HG03060 (cell line): ENCODE data around the gene KHDC3L.
A peak's percentile ranks its signal among the peaks of the same experiment; 100 is the strongest.
"Not testable (repeated sequence)": the region's sequence is repeated elsewhere in the genome, so short reads cannot be mapped to it uniquely, and the experiment has no call there.

Experiments used
- ATAC-seq: cut with Tn5 transposase; IDR thresholded peaks from one replicate; pipeline ENCODE4 v1.9.1; 2021; ENCODE audit warnings: low read depth, moderate number of reproducible peaks; ENCODE audit not compliant: unreplicated experiment

The KHDC3L gene

DNA sequence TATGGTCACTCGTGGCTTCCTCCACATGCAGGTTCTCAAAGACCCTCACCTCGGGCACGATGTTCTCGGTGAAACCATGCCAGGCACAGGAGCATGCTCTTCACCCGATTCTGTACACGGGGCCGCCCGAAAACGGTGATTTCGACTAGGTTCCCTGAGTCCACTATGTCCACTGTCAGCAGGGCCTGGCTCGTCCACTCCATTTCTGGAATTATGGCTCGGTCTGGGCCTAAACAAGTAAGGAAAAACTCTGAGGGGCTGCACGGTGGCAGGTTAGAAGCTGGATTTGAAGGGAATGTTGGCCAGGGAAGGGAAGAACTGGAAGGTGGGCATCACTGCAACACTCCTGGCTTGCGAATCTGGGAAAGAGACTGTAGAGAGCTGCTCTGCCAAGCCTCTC is 6.7 kb downstream of the KHDC3L start:
- no peak for ATAC-seq

DNA sequence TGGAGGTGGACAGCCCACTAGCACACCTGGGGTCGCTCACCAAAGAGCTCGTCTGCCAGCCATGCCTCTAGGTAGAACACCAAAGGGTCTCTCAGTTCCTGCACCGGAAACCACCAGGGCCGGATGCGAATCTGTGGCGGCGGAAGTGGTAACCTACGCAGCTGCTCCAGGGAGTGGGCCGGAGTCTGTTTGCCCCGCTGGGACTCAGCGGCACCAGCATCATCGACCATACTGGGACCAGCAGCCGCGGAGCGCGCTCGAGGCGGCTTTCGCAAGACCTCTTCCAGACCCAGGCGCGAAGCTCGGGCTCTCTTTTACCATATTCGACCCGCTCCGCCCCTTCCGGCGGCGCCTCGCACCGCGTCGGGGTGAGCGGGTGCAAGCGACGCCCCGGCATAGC is 7.1 kb downstream of the KHDC3L start, which contains the start of gene OOEP:
OOEP (minus strand) TSS at position 335 of the 400 bp plus-strand sequence; CDS start at position 230, 105 bp downstream.
- no peak for ATAC-seq

DNA sequence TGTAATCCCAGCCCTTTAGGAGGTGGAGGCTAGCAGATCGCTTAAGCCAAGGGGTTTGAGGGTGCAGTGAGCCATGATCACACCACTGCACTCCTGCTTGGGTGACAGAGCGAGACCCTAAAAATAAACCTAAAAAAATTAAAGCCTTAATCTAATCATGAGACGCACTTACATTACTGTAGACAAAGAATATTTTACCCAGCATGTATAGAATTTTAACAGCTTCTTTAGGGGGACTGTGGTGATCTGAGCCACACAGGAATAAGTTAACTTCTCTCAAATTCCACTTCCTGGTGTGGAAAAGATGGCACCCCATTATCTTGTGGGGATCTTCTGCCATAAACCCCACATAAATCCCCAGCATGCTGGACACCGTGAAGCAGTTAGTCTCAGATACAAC is 9.5 kb downstream of the KHDC3L start:
- ATAC-seq: no peak

DNA sequence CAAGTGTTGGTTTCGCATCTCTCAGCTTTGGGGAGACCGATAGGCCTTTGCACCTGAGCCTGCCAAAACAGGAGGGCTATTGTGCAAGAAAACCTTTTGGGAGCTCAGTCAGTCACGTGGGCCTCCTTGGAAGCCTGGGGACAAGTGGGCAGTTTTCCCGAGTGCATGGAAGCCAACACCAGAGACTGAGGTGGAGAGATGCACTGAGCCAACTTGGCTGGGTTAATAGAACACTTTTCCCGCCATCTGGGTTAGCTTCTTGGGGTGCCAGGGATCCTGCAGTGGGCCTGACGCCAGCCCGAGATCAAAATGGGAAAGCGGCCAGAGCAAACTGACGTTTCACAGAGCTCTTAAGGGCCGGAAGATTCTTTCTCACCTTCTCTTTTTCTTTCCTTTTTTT is 10.1 kb downstream of the KHDC3L start:
- ATAC-seq: no peak

DNA sequence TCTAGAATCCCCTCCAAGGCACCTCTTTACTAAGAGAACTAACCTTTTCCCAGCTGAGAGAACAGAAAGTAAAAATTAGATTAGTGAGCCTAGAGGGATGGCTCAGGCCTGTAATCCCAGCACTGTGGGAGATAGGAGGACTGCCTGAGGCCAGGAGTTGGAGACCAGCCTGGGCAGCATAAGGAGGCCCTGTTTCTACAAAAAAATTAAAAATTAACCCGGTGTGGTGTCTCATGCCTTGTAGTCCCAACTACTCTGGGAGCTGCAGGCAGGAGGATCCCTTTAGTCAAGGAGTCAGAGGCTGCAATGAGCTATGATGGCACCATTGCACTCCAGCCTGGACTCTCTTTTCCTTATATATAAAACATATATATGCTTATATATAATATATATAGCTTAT is 12.8 kb downstream of the KHDC3L start:
- ATAC-seq: no peak

DNA sequence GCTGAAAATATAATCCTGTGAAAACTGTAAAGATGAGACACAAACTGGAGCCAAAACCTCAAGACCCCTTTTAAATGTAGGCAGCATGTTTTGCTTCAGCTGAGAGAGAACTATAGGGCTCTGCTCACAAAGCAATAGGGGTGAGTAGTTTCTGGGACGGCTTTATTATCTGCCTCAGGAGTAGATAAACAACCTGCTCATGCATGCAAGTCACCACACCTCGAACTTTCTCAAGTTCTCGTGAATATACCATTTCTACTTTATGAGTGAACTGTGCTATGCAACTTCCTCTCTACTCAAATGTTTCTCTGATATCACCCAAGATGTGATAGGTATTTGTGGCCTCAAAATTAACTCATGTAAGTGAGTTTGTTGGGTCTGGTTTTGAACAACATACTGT is 14.8 kb downstream of the KHDC3L start:
- no peak for ATAC-seq

DNA sequence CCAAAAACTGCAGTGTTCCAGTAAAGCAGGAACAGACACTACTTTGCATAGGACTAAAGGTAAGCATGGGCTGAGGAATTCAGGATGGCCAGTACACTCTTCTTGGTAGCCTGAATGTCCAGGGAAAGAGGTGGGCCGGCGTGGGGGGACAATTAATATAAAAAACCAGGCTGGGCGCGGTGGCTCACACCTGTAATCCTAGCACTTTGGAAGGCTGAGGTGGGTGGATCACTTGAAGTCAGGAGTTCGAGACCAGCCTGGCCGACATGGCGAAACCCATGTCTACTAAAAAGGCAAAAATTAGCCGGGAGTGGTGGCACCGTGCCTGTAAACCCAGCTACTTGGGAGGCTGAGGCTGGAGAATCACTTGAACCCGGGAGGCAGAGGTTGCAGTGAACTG is 19.1 kb downstream of the KHDC3L start:
- ATAC-seq: not testable (repeated sequence)

DNA sequence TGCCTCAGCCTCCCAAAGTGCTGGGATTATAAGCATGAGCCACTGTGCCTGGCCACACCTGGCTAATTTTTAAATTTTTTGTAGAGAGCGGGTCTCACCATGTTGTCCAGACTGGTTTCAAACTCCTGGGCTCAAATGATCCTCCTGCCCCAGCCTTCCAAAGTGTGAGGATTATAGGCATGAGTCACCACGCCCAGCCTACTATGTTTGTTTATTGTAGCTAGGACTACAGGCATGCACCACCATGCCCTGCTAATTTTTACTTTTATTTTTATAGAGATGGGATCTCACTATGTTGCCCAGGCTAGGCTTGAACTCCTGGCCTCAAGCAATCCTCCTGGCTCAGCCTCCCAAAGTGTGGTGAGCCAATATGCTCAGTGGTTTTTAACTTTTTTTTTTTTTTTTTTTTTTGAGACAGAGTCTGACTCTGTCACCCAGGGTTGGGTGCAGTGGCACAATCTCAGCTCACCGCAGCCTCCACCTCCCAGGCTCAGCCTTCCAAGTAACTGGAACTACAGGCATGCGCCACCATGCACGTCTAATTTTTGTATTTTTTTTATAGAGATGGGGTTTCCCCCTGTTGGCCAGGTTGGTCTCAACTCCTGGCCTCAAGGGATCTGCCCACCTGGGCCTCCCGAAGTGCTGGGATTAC is 20.1 kb downstream of the KHDC3L start:
- ATAC-seq: no peak

DNA sequence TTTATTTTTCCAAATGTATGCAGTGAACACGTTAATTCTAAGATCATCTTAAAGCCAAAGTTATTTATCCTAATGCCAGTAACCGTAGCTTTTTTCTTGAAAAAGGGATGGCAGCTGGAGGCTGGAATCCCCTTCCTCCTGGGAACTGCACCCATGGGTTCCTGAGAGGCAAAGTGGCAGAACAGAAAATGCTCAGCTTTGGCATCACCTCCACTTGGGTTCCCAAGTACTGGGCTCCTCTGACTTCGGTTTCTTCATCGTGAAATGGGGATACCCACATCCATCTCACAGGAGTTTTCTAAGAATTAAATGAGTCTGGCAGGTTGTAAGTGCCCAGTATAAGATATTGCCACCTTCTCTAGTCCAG is 26.0 kb downstream of the KHDC3L start:
- ATAC-seq: no peak

DNA sequence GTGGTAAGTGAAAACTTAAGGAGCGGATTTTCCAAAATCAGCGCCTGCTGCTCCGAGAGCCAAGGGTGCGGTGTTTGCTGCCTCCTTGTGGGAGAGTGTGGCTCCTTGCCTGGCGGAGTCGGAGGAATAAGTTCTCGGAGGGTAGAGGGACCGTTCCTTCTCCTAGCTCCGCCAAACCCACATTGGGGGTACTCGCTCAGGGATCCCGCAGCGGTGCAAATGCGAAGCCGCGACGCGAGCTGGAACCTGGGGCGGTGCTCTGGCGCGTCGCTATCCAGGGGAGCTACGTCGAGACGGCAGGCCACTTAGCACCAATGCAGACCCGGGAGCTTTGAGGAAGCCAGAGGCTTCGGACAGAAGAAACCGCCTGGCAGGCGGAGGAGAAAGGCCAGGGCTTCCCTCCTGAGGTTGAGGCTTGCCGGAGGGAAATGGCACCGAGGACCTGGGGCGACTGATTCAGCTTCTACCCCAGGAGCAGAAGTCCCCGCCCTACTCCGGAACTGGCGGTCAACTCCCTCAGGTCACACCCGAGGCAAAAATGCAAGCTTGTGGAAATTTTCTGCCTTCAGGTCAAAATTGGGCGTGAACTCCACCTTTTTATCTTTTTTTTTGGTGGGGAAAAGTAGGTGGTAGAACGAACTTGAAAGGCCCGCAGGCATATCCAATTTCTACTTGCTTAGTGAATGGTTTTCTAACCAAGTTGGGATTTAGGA is 26.5 kb downstream of the KHDC3L start:
- ATAC-seq: peak; percentile 50

DNA sequence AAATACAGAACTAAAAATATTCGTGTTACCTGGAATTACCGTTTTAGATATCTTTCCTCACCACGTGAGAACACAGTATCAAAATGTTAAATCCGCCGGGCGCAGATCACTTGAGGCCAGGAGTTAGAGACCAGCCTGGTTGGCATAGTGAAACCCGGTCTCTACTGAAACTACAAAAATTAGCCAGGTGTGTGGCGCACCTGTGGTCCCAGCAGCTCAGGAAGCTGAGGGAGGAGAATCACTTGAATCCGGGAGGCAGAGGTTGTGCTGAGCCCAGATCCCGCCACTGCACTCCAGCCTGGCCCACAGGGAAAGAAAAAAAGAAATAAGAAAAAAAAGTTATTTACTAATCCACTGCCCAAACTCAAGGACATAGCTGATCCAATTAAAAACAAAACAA is 27.4 kb downstream of the KHDC3L start:
- ATAC-seq: no peak

DNA sequence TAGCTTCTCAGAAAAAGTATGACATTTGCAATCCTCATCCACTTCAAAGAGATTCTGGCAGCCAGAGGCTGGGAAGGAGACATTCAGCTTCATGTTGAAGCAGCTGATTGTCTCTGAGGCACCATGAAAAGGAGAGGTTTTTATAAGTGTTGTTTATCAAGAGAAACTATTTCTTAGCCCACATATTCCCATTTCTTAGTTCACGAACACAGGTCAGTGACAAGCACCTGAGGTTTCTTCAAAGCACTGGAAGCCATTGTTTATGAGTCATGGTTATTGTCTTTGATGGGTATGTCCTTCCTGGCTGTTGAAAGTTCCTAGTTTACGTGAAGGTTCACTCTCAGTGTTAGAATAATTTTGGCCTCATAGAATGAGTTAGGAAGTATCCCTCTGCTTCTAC is 29.2 kb downstream of the KHDC3L start:
- ATAC-seq: no peak

DNA sequence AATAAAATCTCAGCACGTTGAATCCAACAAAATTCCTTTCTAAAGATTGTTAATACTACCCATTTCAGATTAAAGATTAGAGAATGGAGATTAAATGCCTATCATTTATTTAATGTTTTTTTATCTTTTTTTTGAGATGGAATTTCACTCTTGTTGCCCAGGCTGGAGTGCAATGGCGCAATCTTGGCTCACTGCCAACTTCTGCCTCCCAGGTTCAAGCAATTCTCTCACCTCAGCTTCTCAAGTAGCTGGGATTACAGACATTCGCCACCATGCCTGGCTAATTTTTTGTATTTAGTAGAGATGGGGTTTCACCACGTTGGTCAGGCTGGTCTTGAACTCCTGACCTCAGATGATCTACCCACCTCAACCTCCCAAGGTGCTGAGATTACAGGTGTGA is 29.7 kb downstream of the KHDC3L start:
- not testable (repeated sequence) for ATAC-seq

DNA sequence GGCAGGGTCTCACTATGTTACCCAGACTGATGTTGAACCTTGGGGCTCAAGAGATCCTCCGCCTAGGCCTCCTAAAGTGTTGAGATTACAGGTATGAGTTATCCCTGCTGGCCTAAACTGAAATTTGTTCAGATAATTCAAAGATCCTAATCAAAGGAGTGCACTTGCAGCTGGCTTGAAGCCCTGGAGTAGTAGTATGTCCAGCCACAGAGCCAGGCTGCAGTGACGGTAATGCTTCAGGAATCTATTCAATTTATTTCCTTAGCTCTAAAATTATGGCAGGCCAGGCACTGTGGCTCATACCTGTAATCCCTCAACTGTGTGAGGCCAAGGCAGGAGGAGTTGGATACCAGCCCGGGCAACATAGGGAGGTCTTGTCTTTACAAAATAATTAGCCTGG is 30.8 kb downstream of the KHDC3L start:
- no peak for ATAC-seq

DNA sequence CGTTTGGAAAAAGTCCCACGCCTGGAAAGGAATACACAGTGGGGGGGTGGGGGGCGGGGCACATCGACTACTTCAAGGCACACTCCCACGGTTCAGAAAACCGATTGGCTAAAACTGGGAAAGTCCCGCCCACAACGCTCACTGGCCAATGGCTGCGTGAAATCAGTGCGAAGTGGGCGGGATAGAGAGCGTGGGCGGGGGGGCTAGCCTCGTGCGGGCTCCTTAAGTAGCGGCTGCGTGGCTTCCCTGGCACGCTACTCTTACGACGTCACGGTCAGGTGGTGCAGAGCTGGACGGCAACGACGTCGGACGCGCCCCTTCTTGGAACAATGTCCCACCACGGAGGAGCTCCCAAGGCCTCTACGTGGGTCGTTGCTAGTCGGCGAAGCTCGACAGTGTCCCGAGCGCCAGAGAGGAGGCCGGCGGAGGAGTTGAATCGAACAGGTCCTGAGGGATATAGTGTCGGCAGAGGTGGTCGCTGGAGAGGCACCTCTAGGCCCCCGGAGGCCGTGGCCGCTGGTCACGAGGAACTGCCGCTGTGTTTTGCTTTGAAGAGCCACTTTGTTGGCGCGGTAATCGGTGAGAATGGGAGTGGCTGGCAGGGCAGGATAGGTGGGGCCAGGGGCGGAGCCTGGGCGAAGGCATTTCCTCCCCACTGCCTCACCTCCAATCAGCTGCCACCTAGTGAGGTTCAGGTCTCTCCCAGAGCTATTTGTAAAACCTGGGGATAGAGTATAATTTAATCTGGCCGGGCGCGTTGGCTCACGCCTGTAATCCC is 32.3 kb downstream of the KHDC3L start, which contains the start of gene DDX43:
DDX43 (plus strand) TSS at position 252 of the 778 bp plus-strand sequence; CDS start at position 330, 78 bp downstream.
- no peak for ATAC-seq

DNA sequence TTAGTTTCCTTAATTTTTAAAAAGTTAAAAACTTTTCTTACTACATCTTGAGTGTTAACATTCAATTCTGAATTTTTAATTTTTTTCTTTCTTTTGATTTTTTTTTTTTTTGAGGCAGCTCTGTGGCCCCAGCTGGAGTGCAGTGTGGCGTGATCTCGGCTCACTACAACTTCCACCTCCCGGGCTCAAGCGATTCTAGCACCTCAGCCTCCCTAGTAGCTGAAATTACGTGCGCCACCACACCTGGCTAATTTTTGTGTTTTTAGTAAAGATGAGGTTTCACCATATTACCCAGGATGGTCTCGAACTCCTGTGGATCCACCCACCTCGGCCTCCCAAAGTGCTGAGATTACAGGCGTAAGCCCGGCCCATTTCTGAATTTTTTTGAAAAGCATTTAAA is 33.4 kb downstream of the KHDC3L start:
- no peak for ATAC-seq

DNA sequence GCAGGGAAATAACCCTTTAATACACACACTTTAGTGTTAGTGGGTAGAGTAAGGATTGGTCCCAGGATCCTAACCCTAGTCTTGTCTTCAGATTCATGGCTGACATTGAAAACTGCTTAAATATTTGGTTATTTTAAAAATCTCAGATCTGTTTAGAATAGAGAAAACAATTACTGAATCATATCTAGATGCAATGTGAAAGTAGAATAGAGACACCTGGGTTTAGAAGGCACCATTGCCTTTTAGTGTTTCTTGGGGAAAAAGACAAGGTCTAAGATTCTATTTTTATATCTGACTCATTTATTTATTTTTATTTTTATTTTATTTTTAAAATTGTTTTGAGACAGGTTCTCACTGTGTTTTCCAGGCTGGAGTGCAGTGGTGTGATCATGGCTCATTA is 38.2 kb downstream of the KHDC3L start:
- ATAC-seq: no peak

DNA sequence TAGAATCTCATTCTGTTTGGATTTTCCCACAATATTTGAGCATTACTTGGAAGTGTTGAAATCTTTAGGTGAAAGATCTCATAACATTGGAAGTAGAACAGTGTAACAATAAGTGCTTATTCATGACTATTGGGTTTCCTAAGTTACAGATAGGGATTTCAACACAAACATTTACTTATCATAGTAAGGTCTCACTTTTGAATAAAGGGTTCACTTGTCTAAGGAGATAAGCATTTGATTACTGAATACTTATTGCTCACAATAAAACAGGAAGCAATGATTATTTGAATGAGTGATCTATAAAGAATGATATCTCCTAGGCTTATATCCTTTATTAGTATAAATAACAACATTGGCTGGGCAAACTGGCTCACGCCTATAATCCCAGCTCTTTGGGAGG is 46.9 kb downstream of the KHDC3L start:
- ATAC-seq: no peak

DNA sequence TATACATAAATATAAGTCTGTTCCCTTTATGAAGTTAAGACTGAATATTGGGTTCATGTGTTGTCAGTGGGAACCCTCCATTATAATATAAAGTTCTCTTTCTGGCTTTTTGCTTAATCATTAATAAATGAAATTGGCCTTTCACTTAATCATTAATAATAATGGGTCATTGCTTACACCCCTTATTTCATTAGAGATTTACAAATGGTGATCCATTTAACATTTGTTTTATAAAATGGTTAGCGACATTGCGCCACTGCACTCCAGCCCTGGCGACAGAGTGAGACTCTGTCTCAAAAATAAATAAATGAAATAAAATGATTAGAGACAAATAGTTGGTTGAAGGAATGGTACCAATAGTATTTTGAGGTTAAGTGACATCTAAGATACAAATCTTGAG is 50.6 kb downstream of the KHDC3L start:
- no peak for ATAC-seq
